GM23338 (cell line): ENCODE results near the gene GRIPAP1. TPM values are rescaled to one million over a fixed set of nuclear protein-coding genes. Genes with fewer than 3 reads are reported as not detected.

Experiments used
- ATAC-seq: fragments of 200-7000 bp; cut with Tn5 transposase; 3 replicates; pipeline ENCODE4 v1.9.1; 2020
- DNase-seq: peaks from one replicate; pipeline ENCODE4 v3.0.0-alpha.2; 2015; ENCODE audit warnings: low spot score
- H2AFZ ChIP-seq: fragments of 200-600 bp; sonication (generic); 2 replicates; pipeline ENCODE4 v1.8.0; 2016; ENCODE audit warnings: antibody characterized with exemption, mild to moderate bottlenecking, moderate library complexity
- H3F3A ChIP-seq: fragments of 200-600 bp; sonication (generic); replicated peaks from 2 replicates; pipeline ENCODE4 v1.8.0; 2017; ENCODE audit warnings: antibody characterized with exemption, mixed run types, low read depth
- H3K27ac ChIP-seq: fragments of 200-600 bp; sonication (generic); 2 replicates; pipeline ENCODE4 v1.6.1; 2016; ENCODE audit warnings: low read depth
- H3K27me3 ChIP-seq: fragments of 200-600 bp; sonication (generic); 2 replicates; pipeline ENCODE4 v1.8.0; 2016; ENCODE audit warnings: mild to moderate bottlenecking, mixed run types, moderate library complexity; ENCODE audit not compliant: insufficient read depth
- H3K36me3 ChIP-seq: fragments of 200-600 bp; sonication (generic); 2 replicates; pipeline ENCODE4 v1.8.0; 2016; ENCODE audit warnings: mild to moderate bottlenecking; ENCODE audit not compliant: insufficient read depth
- H3K4me1 ChIP-seq: fragments of 200-600 bp; sonication (generic); 2 replicates; pipeline ENCODE4 v1.8.0; 2016; ENCODE audit warnings: mild to moderate bottlenecking, moderate library complexity; ENCODE audit not compliant: insufficient read depth
- H3K4me2 ChIP-seq: fragments of 200-600 bp; sonication (generic); 2 replicates; pipeline ENCODE4 v1.7.1; 2017; ENCODE audit warnings: mixed run types
- H3K4me3 ChIP-seq: fragments of 200-600 bp; sonication (generic); 2 replicates; pipeline ENCODE4 v1.6.1; 2016; ENCODE audit warnings: mixed run types
- H3K79me2 ChIP-seq: fragments of 200-600 bp; sonication (generic); replicated peaks from 2 replicates; pipeline ENCODE4 v1.8.0; 2017; ENCODE audit warnings: mild to moderate bottlenecking; ENCODE audit not compliant: insufficient read depth
- H3K9me2 ChIP-seq: fragments of 200-600 bp; sonication (generic); 2 replicates; pipeline ENCODE4 v1.8.0; 2017; ENCODE audit not compliant: insufficient read depth
- H4K20me1 ChIP-seq: fragments of 200-600 bp; sonication (generic); replicated peaks from 2 replicates; pipeline ENCODE4 v1.8.0; 2017; ENCODE audit warnings: mild to moderate bottlenecking; ENCODE audit not compliant: insufficient read depth
- H3K27ac Mint-ChIP-seq: 2 replicates; pipeline ENCODE4 v1.8.0; 2020; ENCODE audit warnings: inconsistent platforms, mild to moderate bottlenecking, moderate library complexity, mixed read lengths
- H3K27me3 Mint-ChIP-seq: 3 replicates; pipeline ENCODE4 v1.8.0; 2022; ENCODE audit warnings: low read depth, mild to moderate bottlenecking, moderate library complexity, mixed read lengths, inconsistent platforms; ENCODE audit not compliant: insufficient read depth, poor library complexity
- H3K36me3 Mint-ChIP-seq: 3 replicates; pipeline ENCODE4 v1.8.0; 2021; ENCODE audit warnings: low read depth, mild to moderate bottlenecking, inconsistent platforms, moderate library complexity, mixed read lengths
- H3K4me1 Mint-ChIP-seq: 3 replicates; pipeline ENCODE4 v1.8.0; 2020; ENCODE audit warnings: mild to moderate bottlenecking, inconsistent platforms, mixed read lengths
- H3K4me3 Mint-ChIP-seq: 3 replicates; pipeline ENCODE4 v1.8.0; 2021; ENCODE audit warnings: moderate library complexity, mild to moderate bottlenecking, inconsistent platforms, mixed read lengths
- H3K9me3 Mint-ChIP-seq: 3 replicates; pipeline ENCODE4 v1.8.0; 2020; ENCODE audit warnings: moderate library complexity, mild to moderate bottlenecking, inconsistent platforms, mixed read lengths
- CREB1 ChIP-seq: fragments of 250-450 bp; sonication (Bioruptor Pico); IDR thresholded peaks from 2 replicates; pipeline ENCODE4 v1.5.0; 2020; ENCODE audit warnings: low read depth, mild to moderate bottlenecking, moderate library complexity
- CTCF ChIP-seq, 2 experiments: fragments of 200-600 bp in 1 of 2; sonication (generic) in 1 of 2; conservative IDR thresholded peaks; 2 replicates each; pipeline versions ENCODE4 v1.5.1 to v1.6.1; 2016 to 2017; ENCODE audit warnings: antibody characterized with exemption in 2 of 2, low read depth in 2 of 2, mild to moderate bottlenecking in 2 of 2, moderate library complexity in 1 of 2
- EZH2 ChIP-seq: fragments of 200-600 bp; sonication (generic); IDR thresholded peaks from one replicate; pipeline ENCODE4 v1.8.0; 2017; ENCODE audit warnings: antibody characterized with exemption, mild to moderate bottlenecking, low read depth; ENCODE audit not compliant: unreplicated experiment
- EZH2phosphoT487 ChIP-seq: fragments of 200-600 bp; sonication (generic); IDR thresholded peaks from one replicate; pipeline ENCODE4 v1.8.1; 2018; ENCODE audit warnings: antibody characterized with exemption; ENCODE audit not compliant: unreplicated experiment
- JUNB ChIP-seq: IDR thresholded peaks from one replicate; pipeline ENCODE4 v1.6.1; 2016; ENCODE audit warnings: antibody characterized with exemption; ENCODE audit not compliant: unreplicated experiment
- NANOG ChIP-seq: IDR thresholded peaks from 2 replicates; pipeline ENCODE4 v1.6.1; 2016; ENCODE audit warnings: antibody characterized with exemption, borderline replicate concordance
- POLR2AphosphoS5 ChIP-seq: IDR thresholded peaks from 2 replicates; pipeline ENCODE4 v1.6.1; 2016; ENCODE audit warnings: antibody characterized with exemption, low read depth
- STAT1 ChIP-seq: IDR thresholded peaks from one replicate; pipeline ENCODE4 v1.6.1; 2016; ENCODE audit warnings: antibody characterized with exemption; ENCODE audit not compliant: unreplicated experiment
- ZNF114 ChIP-seq: fragments of 250-450 bp; sonication (Bioruptor Pico); IDR thresholded peaks from 2 replicates; pipeline ENCODE4 v1.5.0; 2020; ENCODE audit warnings: mild to moderate bottlenecking, moderate library complexity
- ZNF331 ChIP-seq: fragments of 250-450 bp; sonication (Bioruptor Pico); IDR thresholded peaks from 2 replicates; pipeline ENCODE4 v1.5.0; 2020; ENCODE audit warnings: low read depth, mild to moderate bottlenecking, moderate library complexity
- polyA plus RNA-seq: library from polyadenylated mRNA; unstranded; fragments of >200 nt; fragmentation: Nextera tagmentation; extraction: Ambion mirVana; gene quantifications from 2 replicates; pipeline ENCODE4 v1.2.1, GENCODE V29; 2016
- total RNA-seq: library from RNA; depleted of rRNA; stranded (reverse); fragments of >200 nt; shearing (Covaris generic); gene quantifications from 2 replicates; pipeline ENCODE4 v1.2.3, GENCODE V29; 2014
- TF ChIP-seq, protein P1 (sequence below): IDR thresholded peaks from 2 replicates; pipeline ENCODE4 v1.6.1; 2016; ENCODE audit warnings: antibody characterized with exemption
- TF ChIP-seq, protein P2 (sequence below): IDR thresholded peaks from one replicate; pipeline ENCODE4 v1.6.1; 2018; ENCODE audit warnings: antibody characterized with exemption; ENCODE audit not compliant: unreplicated experiment

The GRIPAP1 gene
- total and polyA plus RNA-seq, 2 experiments from 2014 or later = 39.1 to 62.2 TPM

GRCh38 chrX:48975541-48975940, 26.5 kb downstream of the GRIPAP1 start (continued):
- TF ChIP-seq CTCF (conservative IDR thresholded peaks at IDR 0.05; ENCODE audit: low read depth in 2 of 2) (no peak), EZH2 (no peak), ZNF331 (CRISPR knock-in tag) (no peak), ZNF114 (CRISPR knock-in tag) (no peak)
- TF ChIP-seq, protein P1, sequence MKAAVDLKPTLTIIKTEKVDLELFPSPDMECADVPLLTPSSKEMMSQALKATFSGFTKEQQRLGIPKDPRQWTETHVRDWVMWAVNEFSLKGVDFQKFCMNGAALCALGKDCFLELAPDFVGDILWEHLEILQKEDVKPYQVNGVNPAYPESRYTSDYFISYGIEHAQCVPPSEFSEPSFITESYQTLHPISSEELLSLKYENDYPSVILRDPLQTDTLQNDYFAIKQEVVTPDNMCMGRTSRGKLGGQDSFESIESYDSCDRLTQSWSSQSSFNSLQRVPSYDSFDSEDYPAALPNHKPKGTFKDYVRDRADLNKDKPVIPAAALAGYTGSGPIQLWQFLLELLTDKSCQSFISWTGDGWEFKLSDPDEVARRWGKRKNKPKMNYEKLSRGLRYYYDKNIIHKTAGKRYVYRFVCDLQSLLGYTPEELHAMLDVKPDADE = no peak

DNA sequence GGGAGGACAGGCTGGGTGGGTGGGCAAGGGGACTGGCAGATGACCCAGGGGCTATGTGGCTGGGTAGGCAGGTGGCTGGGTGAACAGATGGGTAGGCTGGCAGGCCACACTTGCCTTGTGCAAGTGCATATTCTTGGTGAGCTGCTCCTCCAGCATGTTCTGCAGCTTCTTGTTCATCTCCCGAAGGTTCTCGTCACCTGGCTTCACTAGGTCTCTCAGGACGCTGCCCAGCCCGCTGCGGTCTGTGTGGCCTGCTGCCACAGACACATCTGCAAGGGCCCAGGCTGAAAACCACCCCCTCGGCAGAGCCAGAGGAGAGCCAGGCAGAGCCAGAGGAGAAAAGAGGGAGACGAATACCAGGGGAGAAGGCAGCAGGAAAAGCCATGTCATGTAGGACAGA, 27.0 kb downstream of the GRIPAP1 start:
- H3K27ac Mint-ChIP-seq = no peak overlapping the region
- peaks cover 4% of the 10 kb centered on the region for H3K27me3 Mint-ChIP-seq
- Histone ChIP-seq H3F3A (no peaks in the 10 kb centered on the region), H3K79me2 (no peaks in the 10 kb centered on the region), H3K9me2 (no peaks in the 10 kb centered on the region), H2AFZ (no peak overlapping the region), H3K36me3 (no peaks in the 10 kb centered on the region), H4K20me1 (no peaks in the 10 kb centered on the region), H3K4me2 (no peak overlapping the region), H3K4me1 (no peaks in the 10 kb centered on the region), H3K4me3 (no peak overlapping the region), H3K27me3 (no peaks in the 10 kb centered on the region), H3K27ac (no peak overlapping the region)
- DNase-seq = no peak
- no peak for ATAC-seq
- H3K4me1 Mint-ChIP-seq = peaks cover 19% of the 10 kb centered on the region
- no peaks in the 10 kb centered on the region; the same call in 1 of the 3 replicates for H3K9me3 Mint-ChIP-seq
- H3K4me3 Mint-ChIP-seq = no peak overlapping the region
- H3K36me3 Mint-ChIP-seq = peaks cover 49% of the 10 kb centered on the region
- no peak for TF ChIP-seq NANOG
- TF ChIP-seq, protein P2, sequence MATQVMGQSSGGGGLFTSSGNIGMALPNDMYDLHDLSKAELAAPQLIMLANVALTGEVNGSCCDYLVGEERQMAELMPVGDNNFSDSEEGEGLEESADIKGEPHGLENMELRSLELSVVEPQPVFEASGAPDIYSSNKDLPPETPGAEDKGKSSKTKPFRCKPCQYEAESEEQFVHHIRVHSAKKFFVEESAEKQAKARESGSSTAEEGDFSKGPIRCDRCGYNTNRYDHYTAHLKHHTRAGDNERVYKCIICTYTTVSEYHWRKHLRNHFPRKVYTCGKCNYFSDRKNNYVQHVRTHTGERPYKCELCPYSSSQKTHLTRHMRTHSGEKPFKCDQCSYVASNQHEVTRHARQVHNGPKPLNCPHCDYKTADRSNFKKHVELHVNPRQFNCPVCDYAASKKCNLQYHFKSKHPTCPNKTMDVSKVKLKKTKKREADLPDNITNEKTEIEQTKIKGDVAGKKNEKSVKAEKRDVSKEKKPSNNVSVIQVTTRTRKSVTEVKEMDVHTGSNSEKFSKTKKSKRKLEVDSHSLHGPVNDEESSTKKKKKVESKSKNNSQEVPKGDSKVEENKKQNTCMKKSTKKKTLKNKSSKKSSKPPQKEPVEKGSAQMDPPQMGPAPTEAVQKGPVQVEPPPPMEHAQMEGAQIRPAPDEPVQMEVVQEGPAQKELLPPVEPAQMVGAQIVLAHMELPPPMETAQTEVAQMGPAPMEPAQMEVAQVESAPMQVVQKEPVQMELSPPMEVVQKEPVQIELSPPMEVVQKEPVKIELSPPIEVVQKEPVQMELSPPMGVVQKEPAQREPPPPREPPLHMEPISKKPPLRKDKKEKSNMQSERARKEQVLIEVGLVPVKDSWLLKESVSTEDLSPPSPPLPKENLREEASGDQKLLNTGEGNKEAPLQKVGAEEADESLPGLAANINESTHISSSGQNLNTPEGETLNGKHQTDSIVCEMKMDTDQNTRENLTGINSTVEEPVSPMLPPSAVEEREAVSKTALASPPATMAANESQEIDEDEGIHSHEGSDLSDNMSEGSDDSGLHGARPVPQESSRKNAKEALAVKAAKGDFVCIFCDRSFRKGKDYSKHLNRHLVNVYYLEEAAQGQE = no peak
- no peak for TF ChIP-seq EZH2phosphoT487
- TF ChIP-seq, protein P1 = no peak
- TF ChIP-seq CREB1 = no peak
- no peak for TF ChIP-seq JUNB
- TF ChIP-seq EZH2 = no peak
- TF ChIP-seq ZNF331 (CRISPR knock-in tag) = no peak
- no peak for TF ChIP-seq CTCF (conservative IDR thresholded peaks at IDR 0.05; ENCODE audit: low read depth in 2 of 2)
- TF ChIP-seq STAT1 = no peak
- TF ChIP-seq ZNF114 (CRISPR knock-in tag) = no peak
- TF ChIP-seq POLR2AphosphoS5 = no peak
